ENCODE results near the gene SOX5.

DNA sequence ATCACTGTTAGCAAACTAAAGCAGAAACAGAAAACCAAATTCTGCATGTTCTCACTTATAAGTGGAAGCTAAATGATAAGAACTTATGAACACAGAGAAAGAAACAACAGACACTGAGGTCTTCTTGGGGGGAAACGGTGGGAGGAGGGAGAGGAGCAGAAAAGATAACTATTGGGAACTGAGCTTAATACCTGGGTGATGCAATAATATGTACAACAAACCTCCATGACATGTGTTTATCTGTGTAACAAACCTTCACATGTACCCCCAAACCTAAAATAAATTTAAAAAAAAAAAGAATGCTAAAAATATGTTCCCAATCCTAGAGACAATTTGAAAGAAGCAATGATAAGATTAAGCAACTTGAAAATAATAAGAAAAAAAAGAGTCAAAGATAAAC is 89.5 kb downstream of the SOX5 start:
- no peak for TF ChIP-seq SIN3A (conservative IDR thresholded peaks at IDR 0.05 in 1 of 2, IDR thresholded peaks at IDR 0.05 in 1 of 2; ENCODE audit: low read depth in 1 of 2, low read length in 2 of 2)
- TF ChIP-seq NRF1 (IDR thresholded peaks at IDR 0.05; ENCODE audit: low read depth, low read length), result no peak
- TF ChIP-seq EZH2 (IDR thresholded peaks at IDR 0.05; ENCODE audit: low read depth, low read length, severe bottlenecking), result no peak
- no peak for TF ChIP-seq POLR2AphosphoS5 (IDR thresholded peaks at IDR 0.05; ENCODE audit: low read depth, low read length)
- no peak for TF ChIP-seq JUND (IDR thresholded peaks at IDR 0.05; ENCODE audit: low read length)
- TF ChIP-seq, protein P1, sequence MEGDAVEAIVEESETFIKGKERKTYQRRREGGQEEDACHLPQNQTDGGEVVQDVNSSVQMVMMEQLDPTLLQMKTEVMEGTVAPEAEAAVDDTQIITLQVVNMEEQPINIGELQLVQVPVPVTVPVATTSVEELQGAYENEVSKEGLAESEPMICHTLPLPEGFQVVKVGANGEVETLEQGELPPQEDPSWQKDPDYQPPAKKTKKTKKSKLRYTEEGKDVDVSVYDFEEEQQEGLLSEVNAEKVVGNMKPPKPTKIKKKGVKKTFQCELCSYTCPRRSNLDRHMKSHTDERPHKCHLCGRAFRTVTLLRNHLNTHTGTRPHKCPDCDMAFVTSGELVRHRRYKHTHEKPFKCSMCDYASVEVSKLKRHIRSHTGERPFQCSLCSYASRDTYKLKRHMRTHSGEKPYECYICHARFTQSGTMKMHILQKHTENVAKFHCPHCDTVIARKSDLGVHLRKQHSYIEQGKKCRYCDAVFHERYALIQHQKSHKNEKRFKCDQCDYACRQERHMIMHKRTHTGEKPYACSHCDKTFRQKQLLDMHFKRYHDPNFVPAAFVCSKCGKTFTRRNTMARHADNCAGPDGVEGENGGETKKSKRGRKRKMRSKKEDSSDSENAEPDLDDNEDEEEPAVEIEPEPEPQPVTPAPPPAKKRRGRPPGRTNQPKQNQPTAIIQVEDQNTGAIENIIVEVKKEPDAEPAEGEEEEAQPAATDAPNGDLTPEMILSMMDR (IDR thresholded peaks at IDR 0.05; ENCODE audit: control extremely low read depth in 1 of 3, insufficient read depth in 1 of 3, low read depth in 1 of 3, low read length in 3 of 3), result no peak
- TF ChIP-seq POLR2A (IDR thresholded peaks at IDR 0.05; ENCODE audit: control extremely low read depth in 1 of 2, low read depth in 2 of 2, low read length in 2 of 2), result no peak
- TF ChIP-seq HDAC6 (IDR thresholded peaks at IDR 0.05; ENCODE audit: low read depth, low read length), result no peak
- TF ChIP-seq, protein P2, sequence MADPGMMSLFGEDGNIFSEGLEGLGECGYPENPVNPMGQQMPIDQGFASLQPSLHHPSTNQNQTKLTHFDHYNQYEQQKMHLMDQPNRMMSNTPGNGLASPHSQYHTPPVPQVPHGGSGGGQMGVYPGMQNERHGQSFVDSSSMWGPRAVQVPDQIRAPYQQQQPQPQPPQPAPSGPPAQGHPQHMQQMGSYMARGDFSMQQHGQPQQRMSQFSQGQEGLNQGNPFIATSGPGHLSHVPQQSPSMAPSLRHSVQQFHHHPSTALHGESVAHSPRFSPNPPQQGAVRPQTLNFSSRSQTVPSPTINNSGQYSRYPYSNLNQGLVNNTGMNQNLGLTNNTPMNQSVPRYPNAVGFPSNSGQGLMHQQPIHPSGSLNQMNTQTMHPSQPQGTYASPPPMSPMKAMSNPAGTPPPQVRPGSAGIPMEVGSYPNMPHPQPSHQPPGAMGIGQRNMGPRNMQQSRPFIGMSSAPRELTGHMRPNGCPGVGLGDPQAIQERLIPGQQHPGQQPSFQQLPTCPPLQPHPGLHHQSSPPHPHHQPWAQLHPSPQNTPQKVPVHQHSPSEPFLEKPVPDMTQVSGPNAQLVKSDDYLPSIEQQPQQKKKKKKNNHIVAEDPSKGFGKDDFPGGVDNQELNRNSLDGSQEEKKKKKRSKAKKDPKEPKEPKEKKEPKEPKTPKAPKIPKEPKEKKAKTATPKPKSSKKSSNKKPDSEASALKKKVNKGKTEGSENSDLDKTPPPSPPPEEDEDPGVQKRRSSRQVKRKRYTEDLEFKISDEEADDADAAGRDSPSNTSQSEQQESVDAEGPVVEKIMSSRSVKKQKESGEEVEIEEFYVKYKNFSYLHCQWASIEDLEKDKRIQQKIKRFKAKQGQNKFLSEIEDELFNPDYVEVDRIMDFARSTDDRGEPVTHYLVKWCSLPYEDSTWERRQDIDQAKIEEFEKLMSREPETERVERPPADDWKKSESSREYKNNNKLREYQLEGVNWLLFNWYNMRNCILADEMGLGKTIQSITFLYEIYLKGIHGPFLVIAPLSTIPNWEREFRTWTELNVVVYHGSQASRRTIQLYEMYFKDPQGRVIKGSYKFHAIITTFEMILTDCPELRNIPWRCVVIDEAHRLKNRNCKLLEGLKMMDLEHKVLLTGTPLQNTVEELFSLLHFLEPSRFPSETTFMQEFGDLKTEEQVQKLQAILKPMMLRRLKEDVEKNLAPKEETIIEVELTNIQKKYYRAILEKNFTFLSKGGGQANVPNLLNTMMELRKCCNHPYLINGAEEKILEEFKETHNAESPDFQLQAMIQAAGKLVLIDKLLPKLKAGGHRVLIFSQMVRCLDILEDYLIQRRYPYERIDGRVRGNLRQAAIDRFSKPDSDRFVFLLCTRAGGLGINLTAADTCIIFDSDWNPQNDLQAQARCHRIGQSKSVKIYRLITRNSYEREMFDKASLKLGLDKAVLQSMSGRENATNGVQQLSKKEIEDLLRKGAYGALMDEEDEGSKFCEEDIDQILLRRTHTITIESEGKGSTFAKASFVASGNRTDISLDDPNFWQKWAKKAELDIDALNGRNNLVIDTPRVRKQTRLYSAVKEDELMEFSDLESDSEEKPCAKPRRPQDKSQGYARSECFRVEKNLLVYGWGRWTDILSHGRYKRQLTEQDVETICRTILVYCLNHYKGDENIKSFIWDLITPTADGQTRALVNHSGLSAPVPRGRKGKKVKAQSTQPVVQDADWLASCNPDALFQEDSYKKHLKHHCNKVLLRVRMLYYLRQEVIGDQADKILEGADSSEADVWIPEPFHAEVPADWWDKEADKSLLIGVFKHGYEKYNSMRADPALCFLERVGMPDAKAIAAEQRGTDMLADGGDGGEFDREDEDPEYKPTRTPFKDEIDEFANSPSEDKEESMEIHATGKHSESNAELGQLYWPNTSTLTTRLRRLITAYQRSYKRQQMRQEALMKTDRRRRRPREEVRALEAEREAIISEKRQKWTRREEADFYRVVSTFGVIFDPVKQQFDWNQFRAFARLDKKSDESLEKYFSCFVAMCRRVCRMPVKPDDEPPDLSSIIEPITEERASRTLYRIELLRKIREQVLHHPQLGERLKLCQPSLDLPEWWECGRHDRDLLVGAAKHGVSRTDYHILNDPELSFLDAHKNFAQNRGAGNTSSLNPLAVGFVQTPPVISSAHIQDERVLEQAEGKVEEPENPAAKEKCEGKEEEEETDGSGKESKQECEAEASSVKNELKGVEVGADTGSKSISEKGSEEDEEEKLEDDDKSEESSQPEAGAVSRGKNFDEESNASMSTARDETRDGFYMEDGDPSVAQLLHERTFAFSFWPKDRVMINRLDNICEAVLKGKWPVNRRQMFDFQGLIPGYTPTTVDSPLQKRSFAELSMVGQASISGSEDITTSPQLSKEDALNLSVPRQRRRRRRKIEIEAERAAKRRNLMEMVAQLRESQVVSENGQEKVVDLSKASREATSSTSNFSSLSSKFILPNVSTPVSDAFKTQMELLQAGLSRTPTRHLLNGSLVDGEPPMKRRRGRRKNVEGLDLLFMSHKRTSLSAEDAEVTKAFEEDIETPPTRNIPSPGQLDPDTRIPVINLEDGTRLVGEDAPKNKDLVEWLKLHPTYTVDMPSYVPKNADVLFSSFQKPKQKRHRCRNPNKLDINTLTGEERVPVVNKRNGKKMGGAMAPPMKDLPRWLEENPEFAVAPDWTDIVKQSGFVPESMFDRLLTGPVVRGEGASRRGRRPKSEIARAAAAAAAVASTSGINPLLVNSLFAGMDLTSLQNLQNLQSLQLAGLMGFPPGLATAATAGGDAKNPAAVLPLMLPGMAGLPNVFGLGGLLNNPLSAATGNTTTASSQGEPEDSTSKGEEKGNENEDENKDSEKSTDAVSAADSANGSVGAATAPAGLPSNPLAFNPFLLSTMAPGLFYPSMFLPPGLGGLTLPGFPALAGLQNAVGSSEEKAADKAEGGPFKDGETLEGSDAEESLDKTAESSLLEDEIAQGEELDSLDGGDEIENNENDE (IDR thresholded peaks at IDR 0.05; ENCODE audit: insufficient replicate concordance, low read length), result no peak
- TF ChIP-seq, protein P3, sequence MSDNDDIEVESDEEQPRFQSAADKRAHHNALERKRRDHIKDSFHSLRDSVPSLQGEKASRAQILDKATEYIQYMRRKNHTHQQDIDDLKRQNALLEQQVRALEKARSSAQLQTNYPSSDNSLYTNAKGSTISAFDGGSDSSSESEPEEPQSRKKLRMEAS (IDR thresholded peaks at IDR 0.05), result no peak
- no peak for TF ChIP-seq MAFK (IDR thresholded peaks at IDR 0.05; ENCODE audit: low read depth, low read length)
- no peak for TF ChIP-seq ZNF274 (IDR thresholded peaks at IDR 0.05; ENCODE audit: borderline replicate concordance, extremely low read depth, low read length)
